ENCODE results near the gene EDEM1.

Gene EDEM1

DNA sequence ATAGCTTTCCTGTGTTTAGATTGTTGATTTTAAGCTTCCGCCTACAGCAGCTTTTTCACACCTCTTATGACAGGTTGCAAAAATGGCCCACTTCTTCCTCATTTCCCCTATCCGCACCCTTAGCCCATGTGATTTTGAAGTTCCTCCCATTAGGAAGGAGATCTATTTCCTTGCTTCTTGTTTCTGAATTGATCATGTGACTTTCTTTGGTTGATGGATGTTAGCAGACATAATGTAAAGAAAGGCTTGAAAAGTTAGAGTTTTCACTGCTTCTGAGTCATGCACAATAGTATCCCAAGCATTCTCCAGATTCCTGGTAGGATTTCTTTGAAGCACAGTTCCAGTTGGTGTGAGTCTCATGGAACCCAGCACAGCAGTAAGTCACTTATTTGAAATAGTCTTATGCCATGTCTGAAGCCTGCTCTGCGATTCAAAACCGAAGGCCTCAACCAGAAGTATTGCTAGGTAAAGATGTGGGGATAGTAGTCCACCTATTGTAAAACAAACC, 76.6 kb downstream of the EDEM1 start:
- no peak for DNase-seq (ENCODE audit: low read depth)
- H3K4me3 ChIP-seq (ENCODE audit: low read depth, low read length) = no peak overlapping the region
- TF ChIP-seq, protein P1, sequence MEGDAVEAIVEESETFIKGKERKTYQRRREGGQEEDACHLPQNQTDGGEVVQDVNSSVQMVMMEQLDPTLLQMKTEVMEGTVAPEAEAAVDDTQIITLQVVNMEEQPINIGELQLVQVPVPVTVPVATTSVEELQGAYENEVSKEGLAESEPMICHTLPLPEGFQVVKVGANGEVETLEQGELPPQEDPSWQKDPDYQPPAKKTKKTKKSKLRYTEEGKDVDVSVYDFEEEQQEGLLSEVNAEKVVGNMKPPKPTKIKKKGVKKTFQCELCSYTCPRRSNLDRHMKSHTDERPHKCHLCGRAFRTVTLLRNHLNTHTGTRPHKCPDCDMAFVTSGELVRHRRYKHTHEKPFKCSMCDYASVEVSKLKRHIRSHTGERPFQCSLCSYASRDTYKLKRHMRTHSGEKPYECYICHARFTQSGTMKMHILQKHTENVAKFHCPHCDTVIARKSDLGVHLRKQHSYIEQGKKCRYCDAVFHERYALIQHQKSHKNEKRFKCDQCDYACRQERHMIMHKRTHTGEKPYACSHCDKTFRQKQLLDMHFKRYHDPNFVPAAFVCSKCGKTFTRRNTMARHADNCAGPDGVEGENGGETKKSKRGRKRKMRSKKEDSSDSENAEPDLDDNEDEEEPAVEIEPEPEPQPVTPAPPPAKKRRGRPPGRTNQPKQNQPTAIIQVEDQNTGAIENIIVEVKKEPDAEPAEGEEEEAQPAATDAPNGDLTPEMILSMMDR (IDR thresholded peaks at IDR 0.05; ENCODE audit: low read depth, low read length, missing control alignments) = no peak

DNA sequence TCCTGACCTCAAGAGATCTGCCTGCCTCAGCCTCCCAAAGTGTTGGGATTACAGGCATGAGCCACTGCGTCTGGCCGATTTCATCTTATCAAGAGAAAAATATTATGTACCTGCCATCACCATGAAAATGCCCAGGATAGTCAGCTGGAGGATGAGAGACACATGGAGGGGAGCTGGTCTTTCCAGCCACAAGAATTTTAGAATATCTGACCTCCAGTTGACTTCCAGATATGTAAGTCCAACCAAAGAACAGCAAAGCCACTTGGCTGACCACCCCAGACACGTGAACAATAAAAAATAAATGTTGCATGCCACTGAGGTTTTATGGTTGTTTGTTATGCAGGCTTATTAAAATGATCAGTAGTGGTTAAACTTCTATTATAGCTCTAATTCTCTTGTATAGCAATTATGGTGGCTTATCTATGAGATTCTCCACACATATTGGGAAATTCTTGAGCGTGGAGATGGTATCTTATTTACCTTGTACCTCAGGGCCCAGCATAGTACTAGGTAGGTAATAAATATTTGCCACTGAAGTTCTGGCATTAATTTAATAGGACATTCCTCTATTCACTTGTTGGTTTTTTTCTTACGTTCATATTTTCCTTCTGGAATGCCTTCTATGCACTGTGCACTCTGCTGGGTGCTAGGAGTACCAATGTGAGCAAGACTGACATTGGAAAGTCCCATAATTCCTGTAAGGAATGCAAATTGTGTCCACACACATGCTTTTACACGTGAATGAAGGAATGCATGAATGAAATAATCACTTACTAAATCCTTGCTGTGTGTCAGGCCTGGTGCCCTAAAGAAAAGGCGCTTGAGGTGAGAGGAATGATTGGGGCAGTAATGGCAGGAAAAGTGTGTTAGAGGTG, 77.6 kb downstream of the EDEM1 start:
- TF ChIP-seq, protein P1 (IDR thresholded peaks at IDR 0.05; ENCODE audit: low read depth, low read length, missing control alignments) = no peak
- no peak for DNase-seq (ENCODE audit: low read depth)
- H3K4me3 ChIP-seq (ENCODE audit: low read depth, low read length) = no peak overlapping the region

DNA sequence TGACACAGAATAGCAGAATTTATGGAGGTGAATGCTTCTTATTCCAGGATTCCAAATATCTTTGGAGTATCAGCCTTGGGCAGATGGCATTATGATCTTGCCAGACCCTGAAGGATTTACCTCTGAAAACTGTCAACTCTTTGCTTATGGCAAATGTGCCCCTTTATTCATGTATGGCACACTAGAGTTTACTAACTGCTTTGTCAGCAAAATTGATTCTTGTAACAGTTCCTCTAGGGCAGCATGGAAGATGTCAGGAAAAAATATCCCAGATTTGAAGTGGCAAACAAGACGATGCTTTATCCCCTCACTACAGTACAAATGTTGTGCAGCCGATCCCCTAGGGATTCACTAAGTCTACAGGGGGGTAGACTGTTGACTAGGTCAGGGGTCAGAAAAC, 79.7 kb downstream of the EDEM1 start:
- no peak for DNase-seq (ENCODE audit: low read depth)
- TF ChIP-seq, protein P1 (IDR thresholded peaks at IDR 0.05; ENCODE audit: low read depth, low read length, missing control alignments) = no peak
- no peak overlapping the region for H3K4me3 ChIP-seq (ENCODE audit: low read depth, low read length)

DNA sequence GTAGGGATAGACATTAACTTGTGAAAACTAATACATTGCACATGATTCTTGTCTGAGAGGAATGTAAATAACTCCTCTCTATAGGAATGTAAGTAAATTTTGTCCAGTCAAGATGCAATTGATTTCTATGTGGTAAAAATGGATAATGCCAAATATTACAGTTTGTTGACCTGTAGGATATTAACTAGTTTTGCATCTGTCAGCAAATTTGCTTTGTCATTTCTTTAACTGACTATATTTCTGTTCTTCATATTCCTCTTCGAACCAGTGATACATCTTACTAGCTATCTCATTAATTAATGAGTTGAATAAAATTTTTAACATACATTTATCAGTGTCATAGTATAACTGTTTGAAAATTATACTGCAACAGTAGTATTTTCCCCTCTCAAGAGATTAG, 80.4 kb downstream of the EDEM1 start:
- H3K4me3 ChIP-seq (ENCODE audit: low read depth, low read length) = no peak overlapping the region
- TF ChIP-seq, protein P1 (IDR thresholded peaks at IDR 0.05; ENCODE audit: low read depth, low read length, missing control alignments) = no peak
- DNase-seq (ENCODE audit: low read depth) = no peak

Measured in GM12864 (cell line).